ENCODE results near the gene ICAM2. TPM values are rescaled to one million over a fixed set of nuclear protein-coding genes. Genes with fewer than 3 reads are reported as not detected.
"Not testable (repeated sequence)": the region's sequence is repeated elsewhere in the genome, so short reads cannot be mapped to it uniquely, and the experiment has no call there.

ICAM2 gene
- total RNA-seq, 1 donor from 2014 or later: 22.0 TPM

- intact Hi-C loops (cut with DNase I): no loop called here
- DNase-seq (ENCODE audit: low spot score): no peak
Observed at GRCh38 chr17:64017381-64017980, 3.0 kb downstream of the ICAM2 start.

GRCh38 chr17:64016974-64017373 is 3.5 kb downstream of the ICAM2 start:
- intact Hi-C loops (cut with DNase I): no loop called here

GRCh38 chr17:64016231-64016784 is 4.1 kb downstream of the ICAM2 start:
- intact Hi-C loops (cut with DNase I): no loop called here
- DNase-seq (ENCODE audit: low spot score): no peak

More at GRCh38 chr17:64016974-64017373, 3.5 kb downstream of the ICAM2 start:
- no peak for DNase-seq (ENCODE audit: low spot score)

- no peak for DNase-seq (ENCODE audit: low spot score)
- intact Hi-C loops (cut with DNase I): no loop called here
Observed at GRCh38 chr17:64015447-64015846, 5.0 kb downstream of the ICAM2 start.

- DNase-seq (ENCODE audit: low spot score): no peak
- intact Hi-C loops (cut with DNase I): no loop called here
Observed at GRCh38 chr17:64009571-64010402, 10.6 kb downstream of the ICAM2 start.

- intact Hi-C loops (cut with DNase I): no loop called here
- DNase-seq (ENCODE audit: low spot score): no peak
Observed at GRCh38 chr17:64008830-64009229, 11.6 kb downstream of the ICAM2 start.

- intact Hi-C loops (cut with DNase I): no loop called here
Observed at GRCh38 chr17:64008346-64008745, 12.1 kb downstream of the ICAM2 start.

GRCh38 chr17:64007838-64008282 is 12.6 kb downstream of the ICAM2 start:
- DNase-seq (ENCODE audit: low spot score): no peak
- intact Hi-C loops (cut with DNase I): no loop called here

More at GRCh38 chr17:64008346-64008745, 12.1 kb downstream of the ICAM2 start:
- DNase-seq (ENCODE audit: low spot score): no peak

- intact Hi-C loops (cut with DNase I); DNase-seq (ENCODE audit: low spot score): not testable (repeated sequence)
Observed at GRCh38 chr17:64007089-64007837, 13.2 kb downstream of the ICAM2 start.

- DNase-seq (ENCODE audit: low spot score): no peak
- intact Hi-C loops (cut with DNase I): no loop called here
Observed at GRCh38 chr17:64006361-64007088, 13.9 kb downstream of the ICAM2 start.

- no peak for DNase-seq (ENCODE audit: low spot score)
- intact Hi-C loops (cut with DNase I): no loop called here
Observed at GRCh38 chr17:64005734-64006167, 14.7 kb downstream of the ICAM2 start.

GRCh38 chr17:64004903-64005733 is 15.3 kb downstream of the ICAM2 start:
- intact Hi-C loops (cut with DNase I): no loop called here
- DNase-seq (ENCODE audit: low spot score): no peak

GRCh38 chr17:64004218-64004770 is 16.1 kb downstream of the ICAM2 start:
- DNase-seq (ENCODE audit: low spot score): no peak
- intact Hi-C loops (cut with DNase I): no loop called here

- DNase-seq (ENCODE audit: low spot score): no peak
- intact Hi-C loops (cut with DNase I): no loop called here
Observed at GRCh38 chr17:64003526-64004121, 16.8 kb downstream of the ICAM2 start.

GRCh38 chr17:64002658-64003525 is 17.5 kb downstream of the ICAM2 start:
- intact Hi-C loops (cut with DNase I): no loop called here

GRCh38 chr17:64001763-64002529 is 18.5 kb downstream of the ICAM2 start:
- DNase-seq (ENCODE audit: low spot score): no peak
- intact Hi-C loops (cut with DNase I): no loop called here

More at GRCh38 chr17:64002658-64003525, 17.5 kb downstream of the ICAM2 start:
- no peak for DNase-seq (ENCODE audit: low spot score)
